ENCODE results near the gene RYR3. TPM values are rescaled to one million over a fixed set of nuclear protein-coding genes. Genes with fewer than 3 reads are reported as not detected.

Gene RYR3
- 1 to 10 TPM in 2 of 4 donors, under 1 TPM in 2; 0.38 to 1.8 (median 1.2) TPM for total RNA-seq

- no peak for TF ChIP-seq POLR2A (IDR thresholded peaks at IDR 0.05)
- TF ChIP-seq CTCF (IDR thresholded peaks at IDR 0.05), result no peak
- WGBS, 2 donors, result 1% methylated on average over 45 to 78 of the region's 84 CpGs
- peak within 1 kb of the TSS; percentile 5 for H3K4me3 ChIP-seq (ENCODE audit: low read depth, poor library complexity, severe bottlenecking)
- DNase-seq (ENCODE audit: low spot score in 2 of 2), result no peak
- intact Hi-C loops (cut with DNase I; ENCODE audit: low total_unique reads), result no loop called here
These were observed at the start of gene RYR3 for GRCh38 chr15:33310481-33311311. Gene RYR3, plus strand, starts transcription at chr15:33310967. Its CDS starts 79 bp downstream, at chr15:33311046.

- DNase-seq (ENCODE audit: low spot score in 2 of 2), result no peak
- WGBS, 2 donors, result 45 to 52% methylated on average over 2 of the region's 2 CpGs
- intact Hi-C loops (cut with DNase I; ENCODE audit: low total_unique reads), result no loop called here
These were observed 48.5 kb upstream of the RYR3 start for GRCh38 chr15:33262306-33262705.

GRCh38 chr15:33277689-33278088 is 33.1 kb upstream of the RYR3 start:
- 42 to 63% methylated on average over 1 of the region's 1 CpG for WGBS, 2 donors
- no peak for DNase-seq (ENCODE audit: low spot score in 2 of 2)
- no peak for TF ChIP-seq CTCF (IDR thresholded peaks at IDR 0.05)
- TF ChIP-seq POLR2A (IDR thresholded peaks at IDR 0.05), result no peak
- intact Hi-C loops (cut with DNase I; ENCODE audit: low total_unique reads), result no loop called here
- H3K4me3 ChIP-seq (ENCODE audit: low read depth, poor library complexity, severe bottlenecking), result no peak overlapping the region

More at GRCh38 chr15:33262306-33262705, 48.5 kb upstream of the RYR3 start:
- H3K4me3 ChIP-seq (ENCODE audit: low read depth, poor library complexity, severe bottlenecking), result no peak overlapping the region
- TF ChIP-seq CTCF (IDR thresholded peaks at IDR 0.05) (no peak), POLR2A (IDR thresholded peaks at IDR 0.05) (no peak)

- intact Hi-C loops (cut with DNase I; ENCODE audit: low total_unique reads), result no loop called here
- no peak for TF ChIP-seq CTCF (IDR thresholded peaks at IDR 0.05)
- TF ChIP-seq POLR2A (IDR thresholded peaks at IDR 0.05), result no peak
- no peak for DNase-seq (ENCODE audit: low spot score in 2 of 2)
- WGBS, 2 donors, result 34 to 54% methylated on average over 4 of the region's 4 CpGs
- H3K4me3 ChIP-seq (ENCODE audit: low read depth, poor library complexity, severe bottlenecking), result no peak overlapping the region
These were observed 31.8 kb upstream of the RYR3 start for GRCh38 chr15:33278816-33279612.

GRCh38 chr15:33279613-33280205 is 31.1 kb upstream of the RYR3 start:
- no peak for DNase-seq (ENCODE audit: low spot score in 2 of 2)
- no peak overlapping the region for H3K4me3 ChIP-seq (ENCODE audit: low read depth, poor library complexity, severe bottlenecking)
- WGBS, 2 donors, result 86 to 92% methylated on average over 6 of the region's 6 CpGs
- TF ChIP-seq CTCF (IDR thresholded peaks at IDR 0.05) (no peak), POLR2A (IDR thresholded peaks at IDR 0.05) (no peak)
- intact Hi-C loops (cut with DNase I; ENCODE audit: low total_unique reads), result no loop called here

Measured in lower leg skin (tissue), 4 donors.